HG03469 (cell line): ENCODE measurements around the gene OAS3.
"Not testable (repeated sequence)": the region's sequence is repeated elsewhere in the genome, so short reads cannot be mapped to it uniquely, and the experiment has no call there.

Experiments
- ATAC-seq: cut with Tn5 transposase; IDR thresholded peaks from one replicate; pipeline ENCODE4 v1.9.1; 2021; ENCODE audit warnings: mild to moderate bottlenecking, moderate library complexity, moderate number of reproducible peaks; ENCODE audit not compliant: unreplicated experiment

Gene OAS3

GRCh38 chr12:112978163-112979040 lies 40.1 kb downstream of the OAS3 start, which contains the start of gene OAS2:
Gene OAS2 (plus strand): TSS chr12:112978519. CDS start chr12:112978609, 90 bp downstream.
- ATAC-seq, result peak; percentile 75

GRCh38 chr12:112979041-112979680 lies 40.9 kb downstream of the OAS3 start:
- peak; percentile 4 for ATAC-seq

- ATAC-seq, result no peak
Measured at GRCh38 chr12:112980491-112981158, 42.4 kb downstream of the OAS3 start.

- ATAC-seq, result no peak
Measured at GRCh38 chr12:112985642-112986290, 47.5 kb downstream of the OAS3 start.

- no peak for ATAC-seq
Measured at GRCh38 chr12:112986291-112986800, 48.1 kb downstream of the OAS3 start.

- ATAC-seq, result no peak
Measured at GRCh38 chr12:112987561-112987960, 49.3 kb downstream of the OAS3 start.

- no peak for ATAC-seq
Measured at GRCh38 chr12:112988224-112988623, 50.0 kb downstream of the OAS3 start.

GRCh38 chr12:112988823-112989385 lies 50.6 kb downstream of the OAS3 start:
- ATAC-seq, result not testable (repeated sequence)

- no peak for ATAC-seq
Measured at GRCh38 chr12:112989806-112990205, 51.5 kb downstream of the OAS3 start.

GRCh38 chr12:112992541-112993398 lies 54.5 kb downstream of the OAS3 start:
- no peak for ATAC-seq

GRCh38 chr12:112995008-112995407 lies 56.7 kb downstream of the OAS3 start:
- ATAC-seq, result no peak

GRCh38 chr12:112996501-112996900 lies 58.2 kb downstream of the OAS3 start:
- ATAC-seq, result no peak

- no peak for ATAC-seq
Measured at GRCh38 chr12:112997506-112997905, 59.2 kb downstream of the OAS3 start.

GRCh38 chr12:112998987-112999767 lies 60.9 kb downstream of the OAS3 start:
- no peak for ATAC-seq

- no peak for ATAC-seq
Measured at GRCh38 chr12:113000433-113000832, 62.2 kb downstream of the OAS3 start.

- ATAC-seq, result no peak
Measured at GRCh38 chr12:113002155-113002554, 63.9 kb downstream of the OAS3 start.

- ATAC-seq, result no peak
Measured at GRCh38 chr12:113002676-113003075, 64.4 kb downstream of the OAS3 start.

- no peak for ATAC-seq
Measured at GRCh38 chr12:113003636-113004035, 65.4 kb downstream of the OAS3 start.

- no peak for ATAC-seq
Measured at GRCh38 chr12:113005762-113006161, 67.5 kb downstream of the OAS3 start.
